ENCODE measurements around the gene MAGED2.

DNA sequence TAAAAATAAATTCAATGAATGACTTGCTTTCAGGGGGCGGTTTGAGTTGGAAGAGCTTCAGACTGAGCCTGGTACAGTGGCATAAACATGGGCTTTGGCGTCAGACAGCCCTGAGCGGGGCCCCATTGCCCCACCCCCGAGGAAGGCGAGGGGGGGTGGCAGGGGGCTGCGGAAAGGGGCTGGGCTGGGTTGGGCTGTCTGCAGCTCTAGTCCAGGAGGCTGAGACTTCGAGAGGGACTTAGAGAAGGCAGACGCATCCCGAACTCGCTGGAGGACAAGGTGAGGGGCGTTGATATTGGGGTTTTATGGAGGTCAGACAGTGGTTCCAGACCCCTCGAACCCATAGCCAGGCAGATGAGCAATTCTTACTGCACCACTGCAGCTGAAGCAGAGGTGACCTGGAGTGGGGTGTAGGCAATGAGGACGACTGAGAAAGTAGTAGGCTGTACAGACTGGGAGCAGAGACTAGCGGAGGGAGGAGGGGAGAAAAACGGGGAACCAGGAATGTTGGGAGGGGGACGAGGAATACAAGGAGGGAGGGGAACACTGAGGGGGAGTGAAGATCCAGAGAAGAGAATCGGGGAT, at the start of gene MAGED2:
- TF ChIP-seq, protein P1, sequence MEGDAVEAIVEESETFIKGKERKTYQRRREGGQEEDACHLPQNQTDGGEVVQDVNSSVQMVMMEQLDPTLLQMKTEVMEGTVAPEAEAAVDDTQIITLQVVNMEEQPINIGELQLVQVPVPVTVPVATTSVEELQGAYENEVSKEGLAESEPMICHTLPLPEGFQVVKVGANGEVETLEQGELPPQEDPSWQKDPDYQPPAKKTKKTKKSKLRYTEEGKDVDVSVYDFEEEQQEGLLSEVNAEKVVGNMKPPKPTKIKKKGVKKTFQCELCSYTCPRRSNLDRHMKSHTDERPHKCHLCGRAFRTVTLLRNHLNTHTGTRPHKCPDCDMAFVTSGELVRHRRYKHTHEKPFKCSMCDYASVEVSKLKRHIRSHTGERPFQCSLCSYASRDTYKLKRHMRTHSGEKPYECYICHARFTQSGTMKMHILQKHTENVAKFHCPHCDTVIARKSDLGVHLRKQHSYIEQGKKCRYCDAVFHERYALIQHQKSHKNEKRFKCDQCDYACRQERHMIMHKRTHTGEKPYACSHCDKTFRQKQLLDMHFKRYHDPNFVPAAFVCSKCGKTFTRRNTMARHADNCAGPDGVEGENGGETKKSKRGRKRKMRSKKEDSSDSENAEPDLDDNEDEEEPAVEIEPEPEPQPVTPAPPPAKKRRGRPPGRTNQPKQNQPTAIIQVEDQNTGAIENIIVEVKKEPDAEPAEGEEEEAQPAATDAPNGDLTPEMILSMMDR (conservative IDR thresholded peaks at IDR 0.05; ENCODE audit: low read depth, low read length): no peak
- no peak for TF ChIP-seq EZH2 (IDR thresholded peaks at IDR 0.05; ENCODE audit: borderline replicate concordance, low read depth, low read length, poor library complexity, severe bottlenecking)
